SW480 (cell line): ENCODE data around the gene ATP1A1.

Source experiments
- DNase-seq: peaks from one replicate; pipeline ENCODE4 v3.0.0-alpha.2; 2016; ENCODE audit warnings: low spot score

The ATP1A1 gene

DNA sequence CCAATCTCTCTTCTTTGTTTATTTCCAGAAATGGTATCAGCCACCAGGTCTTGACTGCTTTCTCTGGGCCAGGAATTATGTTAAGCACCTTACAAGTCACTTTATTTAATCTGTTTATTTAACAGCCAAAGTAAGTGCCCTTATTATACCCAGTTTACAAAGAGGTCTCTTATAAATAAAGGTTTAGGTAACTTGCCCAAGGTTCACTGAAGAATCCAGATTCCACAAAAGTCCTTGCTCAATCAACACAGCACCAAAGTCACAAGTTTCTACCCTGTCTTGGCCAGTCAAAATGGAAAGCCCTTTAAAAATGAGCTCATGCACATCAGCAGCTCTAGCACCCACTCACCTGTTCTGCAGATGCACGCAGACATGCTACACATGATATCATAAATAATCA, 28.0 kb upstream of the ATP1A1 start:
- DNase-seq: no peak

DNA sequence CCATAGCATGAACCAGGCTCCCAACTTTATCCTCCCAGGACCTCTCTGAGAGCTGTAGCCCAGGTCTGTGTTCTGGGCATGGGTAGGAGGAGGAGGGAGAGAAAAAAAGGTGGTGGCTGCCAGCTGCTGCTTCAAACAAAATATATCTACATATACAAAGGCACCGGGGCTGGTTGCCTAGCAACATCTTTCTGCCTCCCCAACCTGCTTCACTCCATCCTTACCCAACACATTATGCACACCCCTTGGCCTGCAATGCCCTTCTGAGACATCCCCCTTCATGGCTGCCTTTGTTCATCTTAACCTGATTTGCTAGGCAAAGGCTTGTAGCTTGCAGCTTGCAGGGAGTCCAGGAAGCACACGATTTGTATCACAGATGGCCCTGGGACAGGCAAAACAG, 27.2 kb upstream of the ATP1A1 start:
- no peak for DNase-seq

DNA sequence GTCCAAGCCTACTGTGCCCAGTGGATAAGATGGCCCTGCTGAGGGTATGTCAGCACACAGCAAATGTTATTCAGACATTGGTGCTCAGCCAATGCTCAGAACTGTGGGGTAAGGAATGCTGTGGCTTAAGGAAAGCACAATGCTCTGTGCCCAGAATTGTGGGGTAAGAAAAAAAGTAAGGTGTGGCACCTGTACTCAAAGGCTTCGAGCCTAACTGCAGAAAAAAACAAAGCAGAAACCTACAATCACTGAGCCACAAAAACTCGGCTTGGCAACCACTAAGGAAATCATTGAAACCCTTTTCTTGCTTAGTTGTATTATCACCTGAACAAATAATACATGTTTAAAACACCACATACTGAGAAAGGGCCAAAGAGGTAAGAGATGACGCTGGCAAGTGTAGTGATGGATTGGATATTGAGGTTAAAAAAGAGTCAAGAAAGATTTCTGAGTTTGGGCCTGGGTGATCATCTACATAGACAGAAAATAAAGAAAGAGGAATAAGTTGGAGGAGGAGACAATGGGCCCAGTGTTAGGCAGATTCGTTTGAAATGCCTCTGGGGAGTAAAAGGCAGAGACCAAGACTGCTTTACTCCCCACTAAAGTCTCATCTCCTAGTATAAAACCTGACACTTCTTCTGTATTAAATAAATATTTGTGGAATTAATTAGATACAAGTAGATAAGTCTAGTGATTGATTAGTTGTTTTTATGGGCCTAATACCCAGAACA, 25.9 kb upstream of the ATP1A1 start:
- DNase-seq: no peak

DNA sequence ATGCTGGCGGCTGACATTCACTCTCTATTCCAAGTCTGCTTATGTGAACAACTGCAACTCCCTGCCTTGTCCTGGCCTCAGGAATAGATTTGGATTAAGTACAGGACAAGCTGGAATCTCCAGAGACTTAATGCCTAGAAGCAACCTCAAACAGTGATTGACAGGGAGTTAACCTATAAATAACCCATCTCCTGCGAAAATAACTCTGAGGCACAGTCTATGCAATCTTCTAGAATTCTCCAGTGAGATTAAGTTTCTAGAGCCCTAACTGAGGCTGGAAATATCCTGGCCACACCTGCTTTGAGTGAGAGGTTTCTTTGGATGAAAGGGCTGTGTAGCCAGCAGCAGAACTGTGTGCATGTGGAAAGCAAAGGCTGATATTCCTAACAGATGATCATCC, 25.3 kb upstream of the ATP1A1 start:
- DNase-seq: no peak

DNA sequence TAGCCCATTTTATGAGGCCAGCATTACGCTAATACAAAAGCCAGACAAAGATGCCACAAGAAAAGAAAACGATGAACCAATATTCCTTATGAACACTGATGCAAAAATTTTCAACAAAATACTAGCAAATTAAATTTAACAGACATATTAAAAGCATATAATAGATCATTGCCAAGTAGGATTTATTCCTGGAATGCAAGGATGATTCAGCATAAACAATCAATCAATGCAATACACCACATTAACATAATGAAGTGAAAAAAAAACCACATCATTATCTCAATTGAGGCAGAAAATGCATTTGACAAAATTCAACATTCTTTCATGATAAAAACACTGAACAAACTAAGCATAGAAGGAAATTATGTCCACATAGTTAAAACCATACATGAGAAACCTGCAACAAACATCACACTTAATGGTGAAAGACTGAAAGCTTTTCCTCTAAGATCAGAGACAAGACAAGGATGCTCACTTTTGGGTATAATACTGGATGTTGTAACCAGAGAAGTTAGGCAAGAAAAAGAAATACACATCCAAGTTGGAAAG, 22.9 kb upstream of the ATP1A1 start:
- DNase-seq: no peak

DNA sequence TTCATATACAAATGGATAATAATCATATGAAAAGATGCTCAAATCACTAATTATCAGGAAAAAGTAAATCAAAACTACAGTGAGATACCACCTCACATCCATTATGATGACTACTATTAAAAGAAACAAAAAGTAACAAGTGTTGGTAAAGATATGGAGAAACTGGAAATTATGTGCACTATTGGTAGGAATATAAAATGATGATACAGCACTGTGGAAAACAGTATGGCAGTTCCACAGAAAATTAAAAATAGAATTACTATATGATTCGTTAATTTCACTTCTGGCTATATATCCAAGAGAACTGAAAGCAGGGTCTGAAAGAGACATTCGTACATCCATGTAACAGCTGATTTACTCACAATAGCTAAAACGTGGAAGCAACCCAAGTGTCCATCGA, 21.1 kb upstream of the ATP1A1 start:
- no peak for DNase-seq

DNA sequence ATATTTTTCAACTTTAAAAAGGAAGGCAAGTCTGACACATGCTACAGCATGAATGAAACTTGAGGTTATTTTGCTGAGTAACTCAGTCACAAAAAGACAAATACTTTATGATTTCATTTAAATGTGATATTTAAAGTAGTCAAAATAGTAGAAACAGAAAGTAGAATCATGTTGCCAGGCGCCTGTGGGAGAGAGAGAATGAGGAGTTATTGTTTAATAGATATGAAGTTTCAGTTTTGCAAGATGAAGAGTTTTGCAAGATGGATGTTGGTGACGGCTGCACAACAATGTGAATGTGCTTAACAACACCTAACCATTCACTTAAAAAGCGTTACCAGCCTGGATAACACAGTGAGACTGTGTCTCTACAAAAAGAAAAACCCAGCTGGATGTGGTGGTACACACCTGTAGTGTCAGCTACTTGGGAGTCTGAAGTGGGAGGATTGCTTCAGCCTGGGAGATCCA, 20.7 kb upstream of the ATP1A1 start:
- no peak for DNase-seq

DNA sequence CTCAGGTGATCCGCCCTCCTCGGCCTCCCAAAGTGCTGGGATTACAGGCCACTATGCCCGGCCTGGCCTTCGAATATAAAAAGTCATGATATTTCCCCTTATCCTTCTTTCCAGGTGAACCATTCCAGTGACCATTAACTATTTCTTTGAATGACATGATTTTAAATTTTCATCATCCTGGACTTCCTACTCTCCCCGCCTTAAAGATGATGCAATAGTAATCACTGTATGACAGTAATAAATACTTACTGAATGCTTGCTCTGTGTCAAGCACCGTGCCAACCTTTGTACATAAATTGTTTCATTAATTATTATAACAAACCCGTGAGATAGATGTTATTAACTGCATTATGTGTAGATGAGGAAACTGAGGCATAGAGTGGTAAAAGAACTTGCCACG, 19.9 kb upstream of the ATP1A1 start:
- no peak for DNase-seq

DNA sequence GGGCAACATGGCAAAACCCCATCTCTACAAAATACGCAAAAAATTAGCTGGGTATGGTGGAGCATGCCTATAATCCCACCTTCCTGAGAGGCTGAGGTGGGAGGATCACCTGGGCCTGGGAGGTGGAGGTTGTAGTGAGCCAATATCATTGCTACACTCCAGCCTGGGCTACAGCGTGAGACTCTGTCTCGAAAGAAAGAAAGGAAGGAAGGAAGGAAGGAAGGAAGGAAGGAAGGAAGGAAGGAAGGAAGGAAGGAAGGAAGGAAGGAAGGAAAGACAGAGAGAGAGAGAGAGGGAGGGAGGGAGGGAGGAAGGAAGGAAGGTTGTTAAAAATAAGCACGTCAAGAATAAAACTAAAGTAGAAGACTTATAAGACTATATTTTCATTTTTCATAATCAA, 17.0 kb upstream of the ATP1A1 start:
- no peak for DNase-seq

DNA sequence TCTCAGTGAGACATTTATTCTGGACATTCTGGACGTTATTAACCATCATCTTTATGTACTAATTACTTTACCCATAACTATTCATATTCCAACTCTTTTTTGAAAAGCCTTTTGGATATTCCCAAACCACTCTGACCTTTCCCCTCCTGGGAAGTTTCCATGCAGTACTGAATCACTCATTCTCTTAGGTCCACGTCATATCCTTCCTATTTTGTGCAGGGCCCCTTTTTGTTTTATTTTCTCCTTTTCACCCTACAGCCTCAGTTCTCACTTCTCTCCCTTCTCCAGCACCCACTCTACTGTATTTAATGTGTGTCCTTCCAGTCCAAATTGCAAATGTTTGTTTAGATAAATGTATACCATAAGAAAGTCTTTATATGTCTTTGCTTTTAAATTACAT, 16.4 kb upstream of the ATP1A1 start:
- DNase-seq: no peak

DNA sequence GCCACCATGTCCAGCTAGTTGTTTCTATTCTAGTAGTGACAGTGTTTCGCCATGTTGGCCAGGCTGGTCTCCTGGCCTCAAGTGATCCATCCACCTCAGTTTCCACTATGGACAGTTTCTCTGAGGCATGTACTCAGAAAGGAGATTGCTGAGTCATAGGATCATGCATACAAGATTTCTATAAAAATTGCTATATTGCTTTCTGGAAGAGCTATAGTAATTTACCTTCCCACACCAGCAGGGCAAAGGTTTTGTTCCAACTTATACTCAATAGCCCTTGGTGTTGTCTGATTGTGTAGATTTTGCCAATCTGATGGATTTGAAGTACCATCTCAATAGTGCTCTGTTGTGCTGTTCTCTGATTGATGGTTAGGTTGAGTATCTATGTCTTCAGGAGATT, 15.6 kb upstream of the ATP1A1 start:
- no peak for DNase-seq

DNA sequence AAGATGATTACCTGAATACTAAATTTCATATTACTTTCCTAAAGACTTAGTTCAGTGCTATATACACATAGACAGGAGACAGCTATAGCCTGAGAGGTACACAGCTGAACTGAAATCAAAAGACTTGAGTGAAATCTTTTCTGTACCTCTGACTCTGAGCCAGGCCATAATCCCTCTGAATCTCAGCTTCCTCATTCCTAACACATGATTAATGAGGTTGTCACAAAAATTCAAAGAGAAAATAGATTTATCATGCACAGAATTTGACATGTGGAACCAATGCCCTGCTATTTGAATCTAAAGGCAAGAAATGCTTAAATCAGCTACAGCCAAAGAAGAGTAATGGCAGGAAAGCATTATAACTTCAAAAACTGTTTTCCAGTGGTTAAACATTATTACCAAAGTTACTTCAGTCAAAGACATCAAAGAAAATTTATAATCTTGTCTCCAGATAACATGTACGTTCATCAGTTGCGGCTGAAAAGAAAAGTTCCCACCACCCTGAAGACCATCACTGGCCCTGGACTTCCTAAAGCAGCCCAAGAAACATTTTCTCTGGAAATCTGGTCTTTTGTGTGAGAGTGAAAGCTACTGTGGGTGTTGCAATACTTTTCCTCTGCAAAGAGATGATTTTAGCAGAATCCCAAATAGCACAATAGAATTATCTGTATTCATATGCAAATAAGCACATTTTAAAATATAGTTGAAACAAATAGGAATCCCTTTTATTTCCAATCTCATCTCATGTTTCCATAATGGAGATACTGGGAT, 13.8 kb upstream of the ATP1A1 start:
- DNase-seq: peak; percentile 47

DNA sequence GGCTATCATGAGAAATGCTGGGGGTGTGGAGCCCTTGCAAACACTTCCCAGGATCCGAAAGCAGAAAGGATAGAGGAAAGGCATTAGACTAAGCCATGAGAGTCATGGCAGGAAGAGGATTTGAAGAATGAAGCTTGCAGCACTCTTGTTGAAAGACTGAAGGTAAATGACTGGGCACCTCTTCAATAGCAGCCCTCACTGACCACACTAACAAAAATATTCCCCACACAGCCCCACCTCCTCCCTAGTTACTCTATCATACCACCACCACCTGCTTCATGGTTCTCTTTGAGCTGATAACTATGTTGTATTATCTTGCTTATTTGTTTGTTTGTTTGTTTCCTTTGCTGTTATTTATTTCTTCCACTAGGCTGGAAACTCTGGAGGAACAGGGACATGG, 13.2 kb upstream of the ATP1A1 start:
- DNase-seq: no peak

DNA sequence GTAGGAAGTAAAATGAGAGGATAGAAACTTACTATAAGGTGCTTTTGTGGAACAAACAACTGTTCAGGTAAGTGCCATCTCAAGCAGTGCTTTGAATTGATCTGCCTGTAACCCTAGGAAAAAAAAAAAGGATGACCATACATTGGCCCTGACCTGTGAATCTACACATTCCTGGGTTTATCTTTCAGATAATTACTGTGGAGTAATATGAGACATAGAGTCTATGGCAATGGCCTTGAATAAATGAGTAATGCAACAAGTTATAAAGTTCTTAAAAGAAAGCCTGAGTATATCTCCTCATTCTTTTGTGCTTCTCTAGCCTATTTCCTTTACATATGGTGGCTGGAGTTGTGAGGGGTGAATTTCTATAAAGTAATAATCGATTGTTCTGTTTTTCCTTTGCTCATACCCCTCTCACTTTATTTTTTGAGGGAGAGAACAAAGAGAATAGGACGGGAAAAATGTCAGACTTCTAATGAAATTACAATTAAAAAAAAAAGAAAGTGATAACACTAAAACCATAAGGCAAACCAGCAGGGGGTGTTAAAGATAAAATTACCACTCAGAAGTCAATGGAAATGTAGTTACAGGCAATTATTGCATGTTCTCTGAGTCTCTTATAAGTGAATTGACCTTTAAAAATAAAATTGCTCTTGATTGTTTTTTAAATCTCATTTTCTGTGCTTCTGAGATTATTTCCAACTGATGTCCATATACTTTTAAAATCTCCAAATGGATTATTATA, 12.4 kb upstream of the ATP1A1 start:
- DNase-seq: no peak

DNA sequence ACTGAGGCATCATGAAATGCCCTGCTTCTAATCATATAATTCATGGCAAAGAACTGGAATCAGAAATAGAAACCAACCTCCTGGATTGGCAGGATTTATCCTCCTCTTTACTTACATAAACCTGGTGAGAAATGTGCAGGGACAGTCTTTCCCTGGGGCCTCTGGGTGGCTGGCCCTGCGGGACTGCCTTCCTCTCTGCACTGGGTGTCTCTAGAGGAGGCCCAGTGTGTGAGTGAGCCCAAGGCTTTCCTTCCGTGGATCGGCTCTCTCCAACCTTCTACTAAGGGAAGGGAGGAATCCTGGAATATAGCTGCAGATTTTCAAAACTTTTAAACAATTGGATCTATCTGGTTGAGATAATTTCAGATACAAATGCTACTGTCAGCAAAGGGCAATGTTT, 11.4 kb upstream of the ATP1A1 start:
- DNase-seq: no peak

DNA sequence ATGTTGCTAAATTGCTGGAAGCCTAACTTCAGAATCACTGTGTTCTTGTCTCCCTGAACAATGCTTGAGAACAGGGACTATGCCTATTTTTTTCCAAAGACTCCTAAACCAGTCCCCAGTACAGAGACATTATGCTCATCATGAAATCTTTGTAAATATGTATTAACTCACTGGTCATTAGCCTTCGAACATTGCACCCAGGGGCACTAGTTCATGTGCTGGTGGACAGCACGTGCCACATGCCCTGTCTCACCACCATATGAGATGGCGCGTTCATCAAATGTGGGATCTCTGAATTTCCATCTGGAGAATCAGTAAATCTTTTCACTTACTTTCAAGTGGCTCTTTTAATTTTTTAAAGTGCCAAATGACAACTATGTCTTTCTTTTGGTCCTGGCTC, 11.0 kb upstream of the ATP1A1 start:
- DNase-seq: no peak

DNA sequence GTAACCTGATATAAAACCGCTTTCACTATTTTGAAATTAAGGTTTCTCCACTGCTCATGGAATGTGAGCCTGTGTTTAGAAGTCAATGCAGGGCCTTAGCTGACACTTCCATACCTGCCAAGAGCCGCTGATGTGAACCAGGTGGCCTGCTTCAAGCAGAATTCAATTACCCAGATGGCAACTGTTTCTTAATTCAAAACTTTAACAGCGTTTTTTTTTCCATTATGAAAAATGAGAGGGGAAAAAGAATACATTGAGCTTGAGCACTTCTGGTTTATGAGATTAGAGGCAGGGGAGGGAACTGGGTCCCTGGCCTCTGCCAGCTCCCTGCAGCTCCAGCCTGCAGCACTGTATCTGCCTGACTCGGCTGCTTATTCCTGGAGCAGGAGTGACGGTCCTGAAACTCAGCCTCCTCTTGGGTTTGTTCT, 7.7 kb upstream of the ATP1A1 start:
- DNase-seq: no peak

DNA sequence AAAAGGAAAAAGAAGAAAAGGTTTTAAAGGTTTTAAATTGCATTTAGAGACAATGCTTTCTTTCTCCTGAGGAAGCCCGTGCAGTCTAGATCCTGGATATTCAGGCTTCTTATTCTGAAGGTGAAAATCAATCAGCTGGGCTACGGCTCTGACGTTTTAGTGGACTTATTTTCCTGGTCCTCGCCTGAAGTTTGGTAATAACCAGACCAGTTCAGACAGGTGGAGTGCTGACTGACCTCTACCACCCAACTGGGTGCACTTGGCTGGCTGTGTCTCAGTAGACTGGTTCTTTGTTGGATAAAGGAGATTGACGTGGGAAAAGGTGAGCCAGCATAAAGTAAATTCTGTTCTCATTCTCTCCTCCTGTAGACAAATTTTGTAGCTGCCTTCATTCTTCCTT, 7.2 kb upstream of the ATP1A1 start:
- DNase-seq: no peak

DNA sequence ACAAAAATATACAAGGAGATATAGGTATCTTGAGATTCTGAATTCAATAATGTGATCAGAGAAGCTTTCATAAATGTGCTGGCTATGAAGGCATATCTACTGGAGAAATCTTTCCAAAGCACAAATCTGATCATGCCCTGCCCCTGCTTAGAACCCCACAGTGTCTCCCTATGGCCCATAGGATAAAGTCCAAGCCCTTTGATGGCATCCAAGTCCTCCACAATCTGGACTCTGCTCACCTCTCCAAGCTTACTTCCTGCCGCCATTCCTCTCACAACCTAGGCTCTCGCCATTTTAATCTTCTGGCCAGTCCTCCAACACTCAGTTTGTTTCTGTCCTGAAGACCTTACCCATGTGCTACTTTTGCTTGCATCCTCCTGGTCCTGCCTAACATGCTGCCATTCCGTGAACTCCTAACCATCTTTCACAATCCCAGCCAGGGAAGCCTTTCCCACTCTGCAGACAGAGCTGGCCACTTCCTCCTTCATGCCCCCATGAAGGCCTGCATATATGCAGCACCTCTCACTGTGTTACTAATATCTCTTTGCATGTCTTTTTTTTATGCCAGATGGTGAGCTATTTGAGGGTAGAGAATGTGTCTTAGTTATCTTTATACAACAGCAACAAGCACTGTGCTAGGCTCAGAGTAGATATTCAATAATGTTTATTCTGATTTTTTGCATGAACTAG, 5.6 kb upstream of the ATP1A1 start:
- no peak for DNase-seq

DNA sequence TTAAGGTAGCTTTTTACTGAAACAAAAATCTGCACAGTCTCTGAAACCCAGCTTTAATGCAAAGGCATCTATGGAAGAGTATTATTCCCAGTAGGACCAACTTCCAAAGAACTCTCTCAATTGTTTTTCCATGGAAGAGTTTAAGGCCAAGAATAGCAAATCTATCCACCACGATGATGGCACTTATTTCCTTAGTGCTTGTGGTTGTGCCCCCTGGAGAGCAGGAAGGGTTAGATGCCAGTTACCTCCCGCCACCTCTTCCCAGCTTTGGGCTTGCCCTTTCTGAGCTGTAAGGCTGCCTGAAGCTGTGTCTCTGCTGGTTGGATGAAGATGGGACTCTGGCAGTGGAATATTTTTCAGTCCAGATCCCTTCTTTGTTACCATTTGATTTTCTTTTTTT, 4.8 kb upstream of the ATP1A1 start:
- no peak for DNase-seq

DNA sequence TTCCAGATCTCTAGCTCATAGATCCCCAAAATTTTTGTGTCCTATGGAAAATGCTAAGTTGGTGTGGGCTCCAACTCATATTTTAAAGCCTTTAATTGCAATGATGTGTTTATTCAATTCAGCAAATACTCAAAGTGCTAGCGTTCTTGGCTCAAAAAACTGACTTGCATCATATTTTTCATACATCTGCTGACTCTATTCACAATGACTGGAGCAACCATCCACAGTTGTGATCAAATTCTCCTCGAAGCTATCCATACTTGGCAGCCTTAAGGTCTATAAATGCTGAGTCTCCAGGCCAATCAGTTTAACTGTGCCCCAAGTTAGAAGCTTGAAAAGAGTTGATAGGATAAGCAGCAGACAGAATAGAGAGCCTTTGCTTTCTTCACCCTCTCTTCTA, 2.9 kb upstream of the ATP1A1 start:
- no peak for DNase-seq

DNA sequence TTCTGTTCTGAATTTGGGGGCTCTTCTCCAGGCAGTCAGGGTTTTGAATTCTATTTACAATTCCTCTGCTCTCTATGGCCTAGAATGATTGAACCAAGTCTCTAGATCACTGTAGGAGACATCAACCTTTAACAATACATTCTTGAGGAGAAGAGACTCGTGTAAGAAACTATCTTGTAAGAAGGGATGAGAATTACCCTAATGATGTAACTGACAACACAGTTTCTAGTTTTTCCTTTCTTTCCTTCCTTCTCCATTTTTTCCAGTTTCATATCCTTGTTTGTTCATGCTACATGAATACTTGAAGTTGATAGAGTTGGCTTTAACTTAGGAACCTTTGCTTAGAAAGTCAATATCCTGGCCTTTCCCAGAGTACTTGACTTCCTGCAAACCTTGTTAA, 1.3 kb upstream of the ATP1A1 start:
- no peak for DNase-seq
